ENCODE data around the gene TMEM120B.

The TMEM120B gene

GRCh38 chr12:121802843-121803698 is 90.5 kb downstream of the TMEM120B start:
- H3K27ac ChIP-seq (ENCODE audit: extremely low read depth, low read depth, low read length) = peak overlapping the region; percentile 100
- peaks cover 18% of the 10 kb centered on the region for H3K4me1 ChIP-seq (ENCODE audit: control insufficient read depth, insufficient read depth, low read length)
- H3K36me3 ChIP-seq (ENCODE audit: control insufficient read depth in 2 of 2, insufficient read depth in 1 of 2, low read length in 2 of 2) = peaks cover 0 to 21% of the 10 kb centered on the region in 2 experiments; a peak in 1 of 3 replicates
- POLR2A ChIA-PET = interaction anchor here (0.6 to 2.1 kb wide), 12 partner anchors 8 to 347 kb away, joined by 3 to 18 read pairs (median 4); partner anchors contain the start of genes RHOF and TMEM120B
- CTCF ChIA-PET = interaction anchor here (0.6 to 15.1 kb wide), 8 partner anchors 8 to 308 kb away, joined by 3 to 393 read pairs (median 4); partner anchors contain the start of gene RHOF
- H3K9me3 ChIP-seq (ENCODE audit: control insufficient read depth, insufficient read depth, low read depth, low read length) = no peaks in the 10 kb centered on the region
- H3K4me3 ChIP-seq (ENCODE audit: low read depth, low read length) = peak overlapping the region; percentile 71
- peak; percentile 41; the same call in 1 of the 2 replicates for TF ChIP-seq ZNF76 (tag by site-specific recombination; IDR thresholded peaks at IDR 0.05; ENCODE audit: borderline replicate concordance, low read depth)
- TF ChIP-seq PRDM10 (tag by site-specific recombination; IDR thresholded peaks at IDR 0.05) = peak; percentile 98
- TF ChIP-seq ZNF148 (tag by site-specific recombination; IDR thresholded peaks at IDR 0.05; ENCODE audit: borderline replicate concordance) = no peak
- peak; percentile 18; the same call in 1 of the 2 replicates for TF ChIP-seq PRDM4 (tag by site-specific recombination; IDR thresholded peaks at IDR 0.05)
- TF ChIP-seq KLF1 (tag by site-specific recombination; IDR thresholded peaks at IDR 0.05) = no peak
- peak; percentile 58 for TF ChIP-seq ZBTB11 (tag by site-specific recombination; conservative IDR thresholded peaks at IDR 0.05; ENCODE audit: low read depth)
- TF ChIP-seq MZF1 (tag by site-specific recombination; IDR thresholded peaks at IDR 0.05; ENCODE audit: borderline replicate concordance) = peak; percentile 77; the same call in 1 of the 2 replicates
- 0 out of 2 replicates have a peak, but pooled peaks have one; percentile 21 for TF ChIP-seq ZXDB (tag by site-specific recombination; IDR thresholded peaks at IDR 0.05)
- peak; percentile 88 for TF ChIP-seq ZBTB6 (tag by site-specific recombination; IDR thresholded peaks at IDR 0.05)
- TF ChIP-seq TRIM28 (IDR thresholded peaks at IDR 0.05; ENCODE audit: borderline replicate concordance, low read length) = 0 out of 2 replicates have a peak, but pooled peaks have one; percentile 24
- TF ChIP-seq PBX3 (CRISPR knock-in tag; IDR thresholded peaks at IDR 0.05) = no peak
- no peak for TF ChIP-seq ZNF791 (tag by site-specific recombination; IDR thresholded peaks at IDR 0.05)
- TF ChIP-seq ZBTB48 (tag by site-specific recombination; IDR thresholded peaks at IDR 0.05) = 0 out of 2 replicates have a peak, but pooled peaks have one; percentile 19
- peak; percentile 64 for TF ChIP-seq GLIS1 (tag by site-specific recombination; IDR thresholded peaks at IDR 0.05)
- 0 out of 2 replicates have a peak, but pooled peaks have one; percentile 37 for TF ChIP-seq ZNF501 (tag by site-specific recombination; IDR thresholded peaks at IDR 0.05)
- TF ChIP-seq ZNF513 (tag by site-specific recombination; IDR thresholded peaks at IDR 0.05) = 0 out of 2 replicates have a peak, but pooled peaks have one; percentile 32

Data from HEK293 (cell line).